SKM-1 treated with dmso at 0.1 percent for 144 hours (cell line): ENCODE results near the gene MED23.
"Not testable (repeated sequence)": the region's sequence is repeated elsewhere in the genome, so short reads cannot be mapped to it uniquely, and the experiment has no call there.

Source experiments
- DNase-seq: peaks from one replicate; lab custom pipeline; 2025; ENCODE audit not compliant: unreplicated experiment; lab: John Stamatoyannopoulos, UW

The MED23 gene

GRCh38 chr6:131581523-131581922, 46.5 kb downstream of the MED23 start:
- peak; percentile 69 for DNase-seq

GRCh38 chr6:131575834-131576478, 52.1 kb downstream of the MED23 start:
- DNase-seq, result peak; percentile 78

GRCh38 chr6:131574686-131575085, 53.4 kb downstream of the MED23 start:
- no peak for DNase-seq

GRCh38 chr6:131574133-131574532, 53.9 kb downstream of the MED23 start:
- no peak for DNase-seq

- no peak for DNase-seq
These were observed 55.2 kb downstream of the MED23 start, which contains the start of gene ARG1 for GRCh38 chr6:131572686-131573415. Gene ARG1, plus strand, starts transcription at chr6:131573226. Its CDS starts 57 bp downstream, at chr6:131573283.

GRCh38 chr6:131568726-131569125, 59.3 kb downstream of the MED23 start:
- no peak for DNase-seq

GRCh38 chr6:131565056-131565455, 63.0 kb downstream of the MED23 start:
- DNase-seq, result peak; percentile 14

- DNase-seq, result no peak
These were observed 65.9 kb downstream of the MED23 start for GRCh38 chr6:131561925-131562707.

- no peak for DNase-seq
These were observed 69.1 kb downstream of the MED23 start for GRCh38 chr6:131558922-131559321.

GRCh38 chr6:131555992-131556391, 72.0 kb downstream of the MED23 start:
- DNase-seq, result no peak

GRCh38 chr6:131552572-131552971, 75.5 kb downstream of the MED23 start:
- DNase-seq, result no peak

- DNase-seq, result no peak
These were observed 76.1 kb downstream of the MED23 start for GRCh38 chr6:131551902-131552301.

GRCh38 chr6:131549811-131550210, 78.2 kb downstream of the MED23 start:
- no peak for DNase-seq

- DNase-seq, result no peak
These were observed 79.6 kb downstream of the MED23 start for GRCh38 chr6:131548441-131548840.

GRCh38 chr6:131547488-131547887, 80.6 kb downstream of the MED23 start:
- no peak for DNase-seq

GRCh38 chr6:131545317-131545716, 82.7 kb downstream of the MED23 start:
- DNase-seq, result no peak

- DNase-seq, result not testable (repeated sequence)
These were observed 89.4 kb downstream of the MED23 start for GRCh38 chr6:131538615-131539014.

GRCh38 chr6:131532580-131533039, 95.4 kb downstream of the MED23 start:
- no peak for DNase-seq

- not testable (repeated sequence) for DNase-seq
These were observed 96.4 kb downstream of the MED23 start for GRCh38 chr6:131531681-131532080.

GRCh38 chr6:131530936-131531335, 97.1 kb downstream of the MED23 start:
- not testable (repeated sequence) for DNase-seq

- no peak for DNase-seq
These were observed 103.2 kb downstream of the MED23 start for GRCh38 chr6:131524695-131525336.
